ENCODE data around the gene PASD1.
"Not testable (repeated sequence)": the region's sequence is repeated elsewhere in the genome, so short reads cannot be mapped to it uniquely, and the experiment has no call there.

PASD1 gene, protein sequence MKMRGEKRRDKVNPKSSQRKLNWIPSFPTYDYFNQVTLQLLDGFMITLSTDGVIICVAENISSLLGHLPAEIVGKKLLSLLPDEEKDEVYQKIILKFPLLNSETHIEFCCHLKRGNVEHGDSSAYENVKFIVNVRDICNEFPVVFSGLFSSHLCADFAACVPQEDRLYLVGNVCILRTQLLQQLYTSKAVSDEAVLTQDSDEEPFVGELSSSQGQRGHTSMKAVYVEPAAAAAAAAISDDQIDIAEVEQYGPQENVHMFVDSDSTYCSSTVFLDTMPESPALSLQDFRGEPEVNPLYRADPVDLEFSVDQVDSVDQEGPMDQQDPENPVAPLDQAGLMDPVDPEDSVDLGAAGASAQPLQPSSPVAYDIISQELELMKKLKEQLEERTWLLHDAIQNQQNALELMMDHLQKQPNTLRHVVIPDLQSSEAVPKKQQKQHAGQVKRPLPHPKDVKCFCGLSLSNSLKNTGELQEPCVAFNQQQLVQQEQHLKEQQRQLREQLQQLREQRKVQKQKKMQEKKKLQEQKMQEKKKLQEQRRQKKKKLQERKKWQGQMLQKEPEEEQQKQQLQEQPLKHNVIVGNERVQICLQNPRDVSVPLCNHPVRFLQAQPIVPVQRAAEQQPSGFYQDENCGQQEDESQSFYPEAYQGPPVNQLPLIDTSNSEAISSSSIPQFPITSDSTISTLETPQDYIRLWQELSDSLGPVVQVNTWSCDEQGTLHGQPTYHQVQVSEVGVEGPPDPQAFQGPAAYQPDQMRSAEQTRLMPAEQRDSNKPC

DNA sequence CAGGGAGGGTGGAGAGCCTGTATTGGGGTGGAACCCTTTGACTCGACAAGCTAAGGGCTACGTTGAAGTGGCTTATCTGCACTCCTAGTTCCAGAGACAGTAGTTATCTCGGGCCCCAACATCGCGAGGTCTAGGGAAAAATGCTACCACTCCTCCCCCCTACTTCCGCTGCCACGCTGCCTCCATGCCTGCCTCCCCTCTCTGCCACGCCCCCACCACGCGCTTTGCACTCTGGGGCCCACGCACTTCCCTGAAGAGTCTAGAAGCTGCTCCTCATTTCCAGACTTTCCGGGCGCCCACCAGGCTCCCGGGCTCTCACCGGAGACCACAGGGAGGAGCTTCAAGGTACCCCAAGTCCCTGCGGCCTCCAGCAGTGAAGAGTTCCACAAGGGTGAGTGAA lies at the start of gene PASD1:
Gene PASD1, plus strand, starts transcription at position 227 of the 400 bp plus-strand sequence. CDS start 37,879 bp downstream, outside the sequence.
- no peak for DNase-seq (ENCODE audit: low read depth)
- no peak within 1 kb of the TSS for H3K4me3 ChIP-seq (ENCODE audit: low read depth, low read length)

DNA sequence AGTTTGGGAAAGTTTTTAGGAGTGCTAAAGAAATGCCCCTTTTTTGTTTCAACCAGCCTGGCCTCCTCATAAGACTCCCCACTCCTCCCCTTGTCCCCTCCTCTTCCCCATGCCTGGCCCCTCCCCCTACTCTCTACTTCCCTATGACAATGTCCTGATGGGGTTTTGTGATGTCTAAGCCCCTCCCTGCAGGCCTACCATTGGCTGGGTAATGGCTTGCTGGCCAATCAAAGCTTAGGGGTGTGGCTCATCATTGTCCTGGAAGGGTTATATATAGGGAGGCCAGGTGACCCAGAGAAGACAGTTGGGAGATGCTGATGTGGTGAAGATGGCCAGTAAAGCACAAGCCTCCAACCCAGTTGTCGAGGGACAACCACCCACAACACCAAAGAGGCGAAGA lies 48.2 kb upstream of the PASD1 start:
- DNase-seq (ENCODE audit: low read depth) = no peak
- H3K4me3 ChIP-seq (ENCODE audit: low read depth, low read length) = no peak overlapping the region

DNA sequence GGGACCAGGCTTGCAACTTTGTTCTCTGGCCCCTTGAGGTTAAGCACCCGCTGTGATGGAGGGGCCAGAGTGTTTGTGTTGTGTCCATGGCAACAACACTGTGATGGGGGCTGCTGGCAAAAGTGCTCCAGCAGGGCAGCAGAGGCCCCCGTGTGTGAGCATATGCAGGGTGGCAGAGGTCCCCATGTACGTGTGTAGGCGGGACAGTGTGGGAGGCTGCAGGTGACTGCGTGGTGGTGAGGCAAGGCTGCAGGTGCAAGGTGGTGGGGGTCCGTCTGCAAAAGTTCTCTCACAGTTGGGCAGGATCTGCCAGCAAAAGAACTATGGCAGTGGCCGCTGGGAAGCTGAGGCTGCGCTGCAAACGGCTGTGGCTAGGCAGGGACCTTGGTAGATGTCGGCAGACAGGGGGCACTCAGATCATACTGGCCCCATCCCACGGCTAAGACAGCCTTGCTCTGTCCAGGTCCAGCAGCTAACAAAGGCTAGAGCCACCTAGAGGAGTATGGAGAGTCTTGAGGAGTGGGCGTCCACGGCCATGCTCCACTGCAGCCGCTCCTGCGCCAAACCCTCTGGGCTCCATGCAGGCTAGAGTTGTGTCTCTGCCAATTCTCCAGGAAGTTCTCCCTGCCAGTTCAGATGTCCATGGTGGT lies 46.8 kb upstream of the PASD1 start:
- no peak for DNase-seq (ENCODE audit: low read depth)

DNA sequence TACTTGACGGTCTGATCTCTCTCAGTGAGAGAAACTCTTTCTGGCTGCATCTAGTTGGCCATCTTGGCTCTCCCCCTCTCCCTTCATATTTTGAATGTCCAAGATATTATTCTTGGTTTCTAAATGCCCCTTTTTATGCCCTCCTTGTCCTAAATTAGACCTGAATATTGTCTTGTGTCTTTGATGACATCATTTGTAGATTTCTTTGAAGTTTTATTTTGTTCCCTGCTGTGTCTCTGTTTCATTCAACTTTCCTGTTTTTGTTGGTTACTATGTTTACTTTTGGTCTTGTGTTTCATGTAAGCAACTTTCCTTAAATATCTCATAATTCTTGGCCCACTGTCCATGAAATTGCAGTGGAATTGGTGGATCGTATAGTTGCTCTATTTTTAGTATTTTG lies 46.1 kb upstream of the PASD1 start:
- H3K4me3 ChIP-seq (ENCODE audit: low read depth, low read length) = no peak overlapping the region
- no peak for DNase-seq (ENCODE audit: low read depth)

More for the DNA sequence above, 46.8 kb upstream of the PASD1 start:
- no peak overlapping the region for H3K4me3 ChIP-seq (ENCODE audit: low read depth, low read length)

DNA sequence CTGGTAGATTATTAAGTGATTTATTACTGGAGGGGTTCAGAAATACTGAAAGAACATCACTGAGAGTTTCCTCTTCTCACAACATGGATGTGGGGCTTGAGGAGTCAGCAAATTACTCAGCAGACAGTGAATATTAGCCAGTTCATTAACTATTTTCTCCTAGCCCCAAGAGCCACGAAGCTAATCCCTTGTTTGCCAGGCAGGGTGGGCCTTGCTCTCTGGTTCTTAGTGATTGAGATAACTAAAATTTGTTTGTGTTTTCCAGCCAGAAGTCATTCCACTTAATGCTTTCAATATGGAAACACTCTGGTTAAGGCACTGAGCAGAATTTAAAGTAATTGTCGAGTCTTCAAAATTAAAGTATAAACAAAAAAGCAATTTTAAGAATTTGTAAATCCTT lies 40.1 kb upstream of the PASD1 start:
- no peak for DNase-seq (ENCODE audit: low read depth)
- no peak overlapping the region for H3K4me3 ChIP-seq (ENCODE audit: low read depth, low read length)

DNA sequence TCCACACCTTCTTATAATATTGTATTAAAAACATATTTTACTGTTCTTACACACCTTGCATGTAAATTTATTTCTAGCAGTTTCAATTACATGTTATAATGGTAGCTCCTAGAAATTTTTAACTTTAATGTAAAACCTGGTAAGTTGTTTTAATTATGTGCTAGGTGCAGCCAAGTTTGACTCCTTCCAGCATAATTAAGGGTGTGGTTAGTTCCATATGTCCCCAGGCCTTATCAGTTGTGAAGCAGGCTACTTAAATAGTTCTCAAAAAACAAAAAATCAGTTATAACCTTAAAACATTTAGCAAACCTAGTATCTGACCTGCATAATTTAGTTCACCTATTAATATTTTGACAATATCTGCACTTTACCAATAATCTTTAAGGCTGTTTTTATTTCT lies 26.9 kb upstream of the PASD1 start:
- DNase-seq (ENCODE audit: low read depth) = no peak
- no peak overlapping the region for H3K4me3 ChIP-seq (ENCODE audit: low read depth, low read length)

DNA sequence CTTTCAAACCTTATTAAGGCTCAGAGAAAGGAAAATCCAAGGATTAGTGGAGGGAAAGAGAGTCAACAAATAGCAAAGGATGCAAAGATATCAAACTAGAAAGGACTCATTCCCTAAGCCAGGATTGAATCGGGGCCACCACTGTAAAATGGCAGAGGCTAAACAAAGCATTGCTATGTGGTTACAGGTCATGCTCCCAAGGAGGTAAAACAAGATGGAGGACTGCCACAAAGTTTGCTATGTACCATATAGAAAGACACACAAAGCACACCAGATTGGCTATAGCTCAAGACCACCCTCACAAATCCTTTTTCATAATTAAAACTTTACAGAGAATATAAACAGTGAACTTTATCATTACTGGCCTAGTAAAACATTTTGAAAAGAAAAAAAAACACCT lies 25.9 kb upstream of the PASD1 start:
- no peak for DNase-seq (ENCODE audit: low read depth)
- H3K4me3 ChIP-seq (ENCODE audit: low read depth, low read length) = no peak overlapping the region

DNA sequence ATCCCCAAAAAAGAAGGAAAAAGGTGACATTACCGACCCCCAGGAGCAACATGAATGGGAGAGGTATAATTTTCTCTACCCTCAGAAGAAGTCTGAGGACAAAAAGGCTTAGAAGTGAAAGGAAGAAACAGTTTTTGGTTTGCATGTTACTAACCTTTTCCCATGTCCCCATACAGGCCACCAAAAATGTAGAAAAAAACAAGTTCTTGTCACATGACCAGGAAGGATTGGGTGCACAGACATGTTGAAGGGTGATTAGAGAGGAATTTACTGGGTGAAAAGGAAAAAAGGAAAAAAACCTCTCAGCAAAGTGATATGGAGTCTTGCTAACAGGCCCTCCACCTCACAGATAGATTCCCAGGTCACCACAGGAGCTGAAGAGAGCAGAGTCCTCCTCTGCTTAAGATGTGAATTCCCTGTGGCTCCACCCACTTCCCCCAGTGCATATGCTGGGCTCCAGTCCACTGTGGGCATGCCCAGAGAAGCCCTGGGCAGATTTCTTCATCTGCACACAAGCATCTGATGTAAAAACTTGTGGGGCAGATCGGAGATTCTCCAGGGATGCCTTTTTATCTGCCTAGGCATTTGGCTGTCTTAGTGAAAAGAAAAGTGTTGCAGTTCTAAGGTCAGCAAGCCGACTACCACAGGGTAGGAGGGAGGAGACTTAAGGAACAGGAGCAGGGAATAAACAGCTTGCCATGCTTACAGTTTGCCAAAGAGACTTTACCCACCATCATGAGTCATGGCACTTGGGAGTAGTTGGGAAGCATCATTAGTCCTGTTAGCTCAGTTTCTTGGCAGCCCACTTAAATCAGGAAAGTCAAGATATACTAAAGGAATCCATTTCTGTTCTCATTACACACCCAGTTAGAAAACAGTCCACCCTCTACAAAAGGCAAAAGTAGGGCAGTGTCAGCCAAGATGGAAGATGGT lies 25.0 kb upstream of the PASD1 start:
- DNase-seq (ENCODE audit: low read depth) = no peak
- no peak overlapping the region for H3K4me3 ChIP-seq (ENCODE audit: low read depth, low read length)

DNA sequence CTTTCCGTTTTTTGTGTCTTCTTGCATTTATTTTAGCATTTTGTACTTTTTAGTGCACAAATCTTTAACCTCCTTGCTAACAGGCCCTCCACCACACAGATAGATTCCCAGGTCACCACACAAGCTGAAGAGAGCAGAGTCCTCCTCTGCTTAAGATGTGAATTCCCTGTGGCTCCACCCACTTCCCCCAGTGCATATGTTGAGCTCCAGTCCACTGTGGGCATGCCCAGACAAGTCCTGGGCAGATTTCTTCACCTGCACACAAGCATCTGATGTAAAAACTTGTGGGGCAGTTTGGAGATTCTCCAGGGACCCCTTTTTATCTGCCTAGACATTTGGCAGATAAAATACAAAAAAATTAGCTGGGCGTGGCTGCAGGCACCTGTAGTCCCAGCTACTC lies 19.8 kb upstream of the PASD1 start:
- no peak overlapping the region for H3K4me3 ChIP-seq (ENCODE audit: low read depth, low read length)
- no peak for DNase-seq (ENCODE audit: low read depth)

DNA sequence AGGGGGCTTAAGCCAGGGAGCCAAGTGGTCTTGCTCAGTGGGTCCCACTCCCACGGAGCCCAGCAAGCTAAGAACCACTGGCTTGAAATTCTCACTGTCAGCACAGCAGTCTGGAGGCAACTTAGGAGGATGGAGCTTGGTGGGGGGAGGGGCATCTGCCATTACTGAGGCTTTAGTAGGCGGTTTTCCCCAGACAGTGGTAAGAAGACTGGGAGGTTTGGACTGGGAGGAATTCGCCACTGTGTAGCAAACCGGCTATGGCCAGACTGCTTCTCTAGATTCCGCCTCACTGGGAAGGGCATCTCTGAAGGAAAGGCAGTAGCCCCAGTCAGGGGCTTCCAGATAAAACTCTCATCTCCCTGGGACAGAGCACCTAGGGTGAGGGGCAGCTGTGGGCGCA lies 17.2 kb upstream of the PASD1 start:
- not testable (repeated sequence) for DNase-seq (ENCODE audit: low read depth)

DNA sequence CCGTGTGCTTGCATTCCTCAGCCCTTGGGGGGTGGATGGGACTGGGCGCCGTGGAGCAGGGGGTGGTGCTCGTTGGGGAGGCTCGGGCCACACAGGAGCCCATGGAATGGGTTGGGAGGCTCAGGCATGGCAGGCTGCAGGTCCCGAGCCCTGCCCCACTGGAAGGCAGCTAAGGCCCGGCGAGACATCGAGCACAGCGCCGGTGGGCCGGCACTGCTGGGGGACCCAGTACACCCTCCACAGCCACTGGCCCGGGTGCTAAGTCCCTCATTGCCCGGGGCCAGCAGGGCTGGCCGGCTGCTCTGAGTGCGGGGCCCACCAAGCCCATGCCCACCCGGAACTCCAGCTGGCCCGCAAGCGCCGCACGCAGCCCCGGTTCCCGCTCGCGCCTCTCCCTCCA lies 12.3 kb upstream of the PASD1 start:
- not testable (repeated sequence) for DNase-seq (ENCODE audit: low read depth)

More for the DNA sequence above, 17.2 kb upstream of the PASD1 start:
- not testable (repeated sequence) for H3K4me3 ChIP-seq (ENCODE audit: low read depth, low read length)

DNA sequence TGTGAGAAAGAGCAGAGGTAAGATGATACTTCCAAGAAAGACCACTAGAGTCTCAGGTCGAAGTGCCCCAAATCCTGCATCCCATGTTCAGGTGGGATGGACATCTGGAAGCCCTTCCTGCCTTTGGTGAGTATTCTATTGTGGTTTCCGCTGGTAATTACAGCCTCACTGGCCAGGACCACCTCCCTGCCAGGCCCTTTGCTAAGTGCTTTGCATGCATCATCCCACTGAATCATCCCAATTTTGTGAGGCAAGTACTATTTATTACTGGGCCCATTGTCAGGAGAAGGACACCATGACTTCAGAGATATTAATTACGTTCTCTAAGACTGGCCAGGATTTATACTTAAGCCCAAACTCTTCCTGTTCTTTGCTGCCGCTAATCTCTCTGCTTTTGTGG lies 10.7 kb upstream of the PASD1 start:
- no peak for DNase-seq (ENCODE audit: low read depth)
- H3K4me3 ChIP-seq (ENCODE audit: low read depth, low read length) = no peak overlapping the region

More for the DNA sequence above, 12.3 kb upstream of the PASD1 start:
- H3K4me3 ChIP-seq (ENCODE audit: low read depth, low read length) = not testable (repeated sequence)

DNA sequence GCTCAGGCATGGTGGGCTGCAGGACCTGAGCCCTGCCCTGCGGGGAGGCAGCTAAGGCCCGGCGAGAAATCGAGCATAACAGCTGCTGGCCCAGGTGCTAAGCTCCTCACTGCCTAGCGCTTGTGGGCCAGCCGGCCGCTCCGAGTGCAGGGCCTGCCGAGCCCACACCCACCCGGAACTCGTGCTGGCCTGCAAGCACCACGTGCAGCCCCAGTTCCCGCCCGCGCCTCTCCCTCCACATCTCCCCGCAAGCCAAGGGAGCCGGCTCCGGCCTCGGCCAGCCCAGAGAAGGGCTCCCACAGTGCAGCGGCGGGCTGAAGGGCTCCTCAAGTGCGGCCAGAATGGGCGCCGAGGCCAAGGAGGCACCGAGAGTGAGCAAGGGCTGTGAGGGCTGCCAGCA lies 8.2 kb upstream of the PASD1 start:
- H3K4me3 ChIP-seq (ENCODE audit: low read depth, low read length); DNase-seq (ENCODE audit: low read depth): not testable (repeated sequence)

DNA sequence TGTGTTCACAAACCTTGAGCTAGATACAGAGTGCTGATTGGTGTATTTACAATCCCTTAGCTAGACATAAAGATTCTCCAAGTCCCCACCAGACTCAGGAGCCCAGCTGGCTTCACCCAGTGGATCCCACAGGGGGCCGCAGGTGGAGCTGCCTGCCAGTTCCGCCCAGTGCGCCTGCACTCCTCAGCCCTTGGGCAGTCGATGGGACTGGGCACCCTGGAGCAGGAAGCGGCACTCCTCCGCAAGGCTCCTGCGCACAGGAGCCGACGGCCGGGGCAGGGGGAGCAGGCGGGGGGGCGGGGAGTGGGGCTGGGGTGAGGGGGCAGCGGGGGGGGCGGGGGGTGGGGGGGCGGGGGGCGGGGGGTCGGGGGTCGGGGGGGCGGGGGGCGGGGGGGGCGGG lies 990 bp upstream of the PASD1 start:
- not testable (repeated sequence) for H3K4me3 ChIP-seq (ENCODE audit: low read depth, low read length); DNase-seq (ENCODE audit: low read depth)

DNA sequence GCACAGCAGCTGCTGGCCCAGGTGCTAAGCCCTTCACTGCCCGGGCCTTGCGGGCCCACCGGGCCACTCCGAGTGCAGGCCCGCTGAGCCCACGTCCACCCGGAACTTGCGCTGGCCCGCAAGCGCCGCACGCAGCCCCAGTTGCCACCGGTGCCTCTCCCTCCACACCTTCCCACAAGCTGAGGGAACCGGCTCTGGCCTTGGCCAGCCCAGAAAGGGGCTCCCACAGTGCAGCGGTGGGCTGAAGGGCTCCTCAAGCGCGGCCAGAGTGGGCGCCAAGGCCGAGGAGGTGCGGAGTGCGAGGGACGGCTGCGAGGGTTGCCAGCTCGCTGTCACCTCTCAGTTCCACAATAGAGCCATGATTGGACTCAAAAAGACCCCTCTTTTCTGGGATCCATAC lies 472 bp upstream of the PASD1 start:
- DNase-seq (ENCODE audit: low read depth); H3K4me3 ChIP-seq (ENCODE audit: low read depth, low read length): not testable (repeated sequence)

DNA sequence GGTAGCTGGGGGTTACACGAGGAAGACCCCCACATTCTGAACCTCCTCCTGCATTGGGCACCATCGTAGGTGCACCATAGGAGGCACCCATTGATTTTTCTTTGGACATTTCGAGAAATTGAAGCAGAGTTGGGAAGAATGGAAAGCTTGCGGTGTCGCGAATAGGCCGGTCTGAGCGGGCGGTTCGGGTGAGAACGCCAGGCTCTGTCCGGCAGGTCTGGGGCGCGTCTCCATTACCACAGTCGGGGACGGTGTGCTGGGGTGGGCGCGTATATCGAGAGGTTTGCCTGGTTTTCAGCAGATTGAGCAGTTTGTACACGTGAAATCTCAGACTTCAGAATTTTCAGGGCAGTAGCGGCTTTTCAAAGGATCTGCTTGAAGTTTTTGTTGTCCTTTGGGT lies 560 bp downstream of the PASD1 start:
- no peak for DNase-seq (ENCODE audit: low read depth)
- H3K4me3 ChIP-seq (ENCODE audit: low read depth, low read length) = no peak overlapping the region

DNA sequence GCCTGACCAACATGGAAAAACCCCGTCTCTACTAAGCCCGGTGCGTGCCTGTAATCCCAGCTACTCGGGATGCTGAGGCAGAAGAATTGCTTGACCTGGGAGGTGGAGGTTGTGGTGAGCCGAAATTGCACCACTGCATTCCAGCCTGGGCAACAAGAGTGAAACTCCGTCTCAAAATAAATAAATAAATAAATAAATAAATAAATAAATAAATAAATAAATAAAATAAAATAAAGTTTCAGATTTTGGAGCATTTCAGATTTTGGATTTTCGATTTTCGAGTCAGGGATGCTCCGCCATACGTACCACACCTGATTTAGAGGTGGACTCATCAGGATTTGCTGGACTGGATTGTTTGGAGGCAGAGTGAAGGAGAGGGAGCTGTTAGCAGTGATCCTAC lies 3.4 kb downstream of the PASD1 start:
- DNase-seq (ENCODE audit: low read depth); H3K4me3 ChIP-seq (ENCODE audit: low read depth, low read length): not testable (repeated sequence)

DNA sequence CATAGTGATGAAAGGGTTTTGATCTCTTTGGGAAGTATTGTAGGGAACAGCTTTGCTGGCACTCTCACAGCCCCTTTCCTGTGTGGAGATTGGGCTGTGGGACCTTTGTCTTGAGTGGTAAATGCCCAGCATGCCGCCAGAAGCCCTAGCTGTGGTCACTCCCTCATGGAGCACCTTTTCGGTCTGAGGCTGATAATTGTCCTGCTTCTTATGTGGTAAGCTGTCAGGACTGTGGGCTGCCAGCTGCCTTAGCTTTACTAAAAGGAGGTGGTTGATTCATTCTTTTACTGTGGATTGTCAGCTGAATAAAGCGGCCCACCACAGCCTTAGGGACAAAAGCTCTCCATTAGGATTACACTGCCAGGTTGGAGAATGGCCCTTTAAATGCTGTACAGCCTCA lies 7.1 kb downstream of the PASD1 start:
- no peak for DNase-seq (ENCODE audit: low read depth)
- no peak overlapping the region for H3K4me3 ChIP-seq (ENCODE audit: low read depth, low read length)

DNA sequence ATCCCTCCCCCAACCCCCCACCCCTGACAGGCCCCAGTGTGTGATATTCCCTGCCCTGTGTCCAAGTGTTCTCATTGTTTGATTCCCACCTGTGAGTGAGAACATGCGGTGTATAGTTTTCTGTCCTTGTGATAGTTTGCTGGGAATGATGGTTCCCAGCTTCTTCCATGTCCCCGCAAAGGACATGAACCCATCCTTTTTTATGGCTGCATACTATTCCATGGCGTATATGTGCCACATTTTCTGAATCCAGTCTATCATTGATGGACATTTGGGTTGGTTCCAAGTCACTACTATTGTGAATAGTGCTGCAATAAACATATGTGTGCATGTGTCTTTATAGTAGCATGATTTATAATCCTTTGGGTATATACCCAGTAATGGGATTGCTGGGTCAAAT lies 29.9 kb downstream of the PASD1 start:
- not testable (repeated sequence) for H3K4me3 ChIP-seq (ENCODE audit: low read depth, low read length); DNase-seq (ENCODE audit: low read depth)
